AG09319 (cell line): Measurements from ENCODE around the gene IL3.

Experiments
- DNase-seq: peaks from one replicate; pipeline ENCODE4 v3.0.0-alpha.2; 2010; ENCODE audit warnings: low read depth; ENCODE audit errors: extremely low read depth
- TF ChIP-seq, protein P1 (sequence below): IDR thresholded peaks from 2 replicates; pipeline ENCODE4 v1.5.1; 2011; ENCODE audit warnings: low read depth, mild to moderate bottlenecking, inconsistent platforms, low read length, moderate library complexity

The IL3 gene

DNA sequence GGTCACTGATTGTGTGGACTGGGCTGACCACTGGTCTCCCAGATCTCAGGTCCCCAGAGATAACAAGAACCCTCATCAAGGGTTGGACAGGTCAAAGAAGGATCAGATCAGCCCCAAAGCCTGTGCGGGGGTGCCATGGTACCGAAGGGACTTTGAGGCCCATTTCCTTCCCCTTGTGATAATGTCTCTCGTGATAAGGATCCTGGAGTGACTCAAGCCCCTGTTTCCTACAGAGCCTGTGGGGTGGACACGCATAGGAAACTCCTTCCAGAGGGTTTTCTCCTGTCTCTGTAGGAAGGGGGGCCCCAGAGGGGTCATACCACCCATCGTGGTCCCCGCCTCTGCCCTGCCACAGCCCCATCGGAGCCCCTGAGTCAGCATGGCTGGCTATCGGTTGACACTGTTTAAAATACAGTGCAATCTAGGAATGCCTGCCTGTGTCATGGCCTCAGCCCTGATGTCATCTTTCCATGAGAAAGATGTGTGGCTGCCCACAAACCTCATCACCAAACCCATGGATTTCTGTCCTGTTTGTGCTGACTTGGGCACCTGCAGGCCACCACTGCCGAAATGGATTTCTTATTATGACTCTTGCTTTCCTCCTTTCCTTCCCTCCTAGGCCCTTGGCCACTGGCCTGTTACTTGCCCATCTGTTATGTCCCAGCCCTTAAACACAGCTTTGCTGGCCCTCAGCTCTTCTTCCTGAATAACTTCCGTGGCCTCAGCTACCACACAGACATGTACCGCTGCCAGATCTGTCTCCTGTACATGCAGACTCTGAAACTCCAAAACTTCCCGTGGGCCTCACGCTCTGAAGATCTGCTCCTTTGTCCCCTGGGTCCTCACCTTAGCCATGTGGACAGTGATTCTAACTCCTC lies 10.2 kb downstream of the IL3 start:
- TF ChIP-seq, protein P1, sequence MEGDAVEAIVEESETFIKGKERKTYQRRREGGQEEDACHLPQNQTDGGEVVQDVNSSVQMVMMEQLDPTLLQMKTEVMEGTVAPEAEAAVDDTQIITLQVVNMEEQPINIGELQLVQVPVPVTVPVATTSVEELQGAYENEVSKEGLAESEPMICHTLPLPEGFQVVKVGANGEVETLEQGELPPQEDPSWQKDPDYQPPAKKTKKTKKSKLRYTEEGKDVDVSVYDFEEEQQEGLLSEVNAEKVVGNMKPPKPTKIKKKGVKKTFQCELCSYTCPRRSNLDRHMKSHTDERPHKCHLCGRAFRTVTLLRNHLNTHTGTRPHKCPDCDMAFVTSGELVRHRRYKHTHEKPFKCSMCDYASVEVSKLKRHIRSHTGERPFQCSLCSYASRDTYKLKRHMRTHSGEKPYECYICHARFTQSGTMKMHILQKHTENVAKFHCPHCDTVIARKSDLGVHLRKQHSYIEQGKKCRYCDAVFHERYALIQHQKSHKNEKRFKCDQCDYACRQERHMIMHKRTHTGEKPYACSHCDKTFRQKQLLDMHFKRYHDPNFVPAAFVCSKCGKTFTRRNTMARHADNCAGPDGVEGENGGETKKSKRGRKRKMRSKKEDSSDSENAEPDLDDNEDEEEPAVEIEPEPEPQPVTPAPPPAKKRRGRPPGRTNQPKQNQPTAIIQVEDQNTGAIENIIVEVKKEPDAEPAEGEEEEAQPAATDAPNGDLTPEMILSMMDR, result no peak
- DNase-seq, result no peak

DNA sequence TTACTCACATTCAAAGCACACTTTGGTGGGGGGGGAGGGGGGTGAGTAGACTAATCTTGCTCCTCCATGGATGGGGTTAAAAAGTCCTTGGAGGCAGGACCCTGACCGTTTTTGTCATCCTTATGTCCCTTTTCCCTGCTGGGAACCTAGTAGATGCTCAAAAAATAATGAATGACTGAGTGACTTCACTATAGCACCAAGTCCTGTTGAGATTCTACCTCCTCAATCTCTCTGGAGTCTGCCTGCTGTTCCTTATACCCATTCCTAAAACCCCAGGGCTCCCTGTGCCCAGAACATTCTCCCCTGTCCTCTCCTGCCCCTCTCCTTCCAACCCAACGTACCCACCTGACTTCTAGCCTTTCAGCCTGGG lies 10.9 kb downstream of the IL3 start:
- DNase-seq, result no peak
- TF ChIP-seq, protein P1, result no peak

- TF ChIP-seq, protein P1, result no peak
- no peak for DNase-seq
Measured at GRCh38 chr5:132072070-132072469, 11.6 kb downstream of the IL3 start.

- no peak for DNase-seq
- TF ChIP-seq, protein P1, result no peak
Measured at GRCh38 chr5:132072528-132072927, 12.1 kb downstream of the IL3 start.

GRCh38 chr5:132073231-132074013 lies 13.0 kb downstream of the IL3 start, which contains the start of gene CSF2:
TSS of gene CSF2 (plus strand) at chr5:132073789. CDS start at chr5:132073824, 35 bp downstream.
- no peak for DNase-seq
- TF ChIP-seq, protein P1, result no peak

GRCh38 chr5:132074091-132074771 lies 13.8 kb downstream of the IL3 start:
- TF ChIP-seq, protein P1, result no peak
- DNase-seq, result no peak
